ENCODE measurements around the gene SUSD4.

Gene SUSD4

GRCh38 chr1:223227031-223227430 is 136.9 kb downstream of the SUSD4 start:
- DNase-seq: no peak

DNA sequence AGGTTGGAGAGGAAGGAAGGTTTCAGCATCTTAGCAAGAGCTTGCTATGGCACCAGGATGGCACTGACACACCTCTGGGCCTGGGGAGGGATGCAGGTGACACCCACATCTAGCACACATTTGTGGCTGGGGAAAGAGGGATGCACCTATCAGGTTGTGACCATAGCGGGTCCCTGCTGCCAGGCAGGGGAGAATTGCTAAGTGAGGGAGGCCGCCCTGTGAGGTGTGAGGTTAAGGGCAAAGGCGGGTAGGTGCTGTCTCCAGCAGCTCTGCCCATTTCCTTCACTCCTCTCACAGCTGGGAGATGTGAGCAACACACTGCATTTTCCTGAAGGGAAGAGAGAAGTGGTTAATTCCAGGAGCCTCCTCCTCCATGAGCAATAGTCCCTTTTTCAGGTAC is 137.7 kb downstream of the SUSD4 start:
- DNase-seq: no peak

DNA sequence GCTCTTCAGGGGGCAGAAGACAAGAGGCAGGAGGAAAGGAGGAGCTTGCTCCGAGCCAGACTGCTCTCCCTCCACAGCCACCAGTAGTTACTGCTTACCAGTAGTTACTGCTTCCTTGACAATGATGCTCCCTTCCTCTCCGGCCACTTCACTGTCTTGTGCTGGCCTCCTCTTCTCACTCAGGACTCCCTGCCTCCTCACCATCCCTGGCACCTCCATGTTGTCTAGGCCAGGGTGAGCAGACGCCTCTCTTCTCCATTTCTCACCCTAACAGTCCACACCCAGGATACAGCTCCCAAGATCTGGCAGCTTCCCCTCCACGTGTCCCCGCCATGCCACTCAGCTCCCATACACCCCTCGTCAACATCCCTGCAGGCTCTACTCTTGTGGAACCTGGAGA is 138.5 kb downstream of the SUSD4 start:
- DNase-seq: no peak

DNA sequence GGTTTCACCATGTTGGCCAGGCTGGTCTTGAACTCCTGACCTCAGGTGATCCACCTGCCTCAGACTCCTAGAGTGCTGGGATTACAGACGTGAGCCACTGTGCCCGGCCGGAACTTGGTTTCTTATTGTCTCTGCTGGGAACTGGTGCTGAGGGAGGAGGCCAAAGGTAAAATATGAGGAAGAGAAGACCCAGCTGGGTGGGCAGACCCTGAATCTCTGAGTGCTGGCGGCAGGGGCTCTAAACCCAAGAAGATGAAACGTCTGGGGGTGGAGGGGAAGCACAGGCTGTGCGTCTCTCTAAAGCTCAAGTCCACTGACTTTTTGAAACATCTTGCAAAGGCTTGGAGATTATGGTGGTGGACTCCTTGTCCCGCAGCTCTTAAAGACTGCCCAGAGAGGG is 138.9 kb downstream of the SUSD4 start:
- DNase-seq: no peak

DNA sequence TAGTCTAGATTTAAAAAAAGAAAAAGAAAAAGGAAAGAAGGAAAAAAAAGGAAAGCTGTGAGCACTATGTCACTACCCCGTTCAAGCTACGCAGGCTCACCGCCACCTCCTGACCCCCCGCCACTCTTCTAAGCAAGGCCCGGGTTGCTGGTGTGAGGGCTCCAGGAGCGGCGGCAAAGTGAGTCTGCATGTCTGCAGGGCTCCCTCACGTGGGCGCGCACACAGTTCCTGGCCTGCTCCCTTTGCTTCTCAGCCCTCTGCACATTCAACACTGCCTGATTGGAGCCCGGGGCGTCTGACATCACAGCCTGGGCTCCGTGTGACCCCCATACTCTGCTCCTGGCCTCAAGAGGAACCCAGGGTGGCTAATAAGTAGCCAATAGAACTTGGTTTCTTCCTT is 139.5 kb downstream of the SUSD4 start:
- no peak for DNase-seq

DNA sequence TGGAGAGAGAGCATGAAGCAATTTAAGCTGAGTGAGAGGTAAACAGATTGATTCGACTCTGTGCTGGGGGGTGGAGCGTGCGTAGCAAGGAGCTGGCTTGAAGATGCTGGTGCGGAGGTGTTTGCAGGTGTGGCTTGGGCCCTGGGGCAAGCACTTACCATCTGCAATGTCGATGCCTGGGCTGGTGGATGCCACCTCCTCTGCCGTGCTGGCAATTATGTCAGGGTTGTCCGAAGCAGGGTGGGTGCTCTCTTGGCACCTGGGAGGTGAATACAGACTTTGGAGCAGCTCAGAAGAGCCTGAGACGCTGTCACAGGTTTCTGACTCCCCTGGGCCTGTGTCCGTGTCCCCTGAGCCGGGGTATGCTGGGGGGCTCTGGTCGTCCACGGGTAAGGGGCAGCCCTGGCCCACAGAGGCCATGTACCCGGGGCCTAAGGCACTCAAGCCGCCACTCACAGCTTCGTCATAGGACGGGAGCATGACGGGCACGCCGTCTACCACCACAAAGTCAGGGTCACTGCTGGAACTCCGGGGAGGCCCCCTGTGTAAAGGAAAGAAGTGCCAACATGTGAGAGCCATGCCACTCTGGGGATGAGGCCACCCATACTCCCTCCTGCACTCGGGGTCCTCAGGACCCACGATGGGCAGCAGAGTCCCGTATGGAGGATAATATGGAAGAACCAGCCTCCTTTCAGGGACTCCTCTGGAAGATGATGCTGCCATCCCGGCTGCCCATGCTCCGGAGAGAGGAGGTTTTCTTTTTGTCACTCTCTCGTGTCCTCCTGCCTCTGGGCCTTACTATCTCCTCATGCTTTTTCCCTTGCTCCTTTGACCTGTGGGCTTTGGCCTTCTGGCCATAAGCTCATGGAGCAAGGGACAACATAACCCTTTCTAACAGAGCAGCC is 140.6 kb downstream of the SUSD4 start:
- no peak for DNase-seq

GRCh38 chr1:223222377-223222776 is 141.6 kb downstream of the SUSD4 start:
- no peak for DNase-seq

DNA sequence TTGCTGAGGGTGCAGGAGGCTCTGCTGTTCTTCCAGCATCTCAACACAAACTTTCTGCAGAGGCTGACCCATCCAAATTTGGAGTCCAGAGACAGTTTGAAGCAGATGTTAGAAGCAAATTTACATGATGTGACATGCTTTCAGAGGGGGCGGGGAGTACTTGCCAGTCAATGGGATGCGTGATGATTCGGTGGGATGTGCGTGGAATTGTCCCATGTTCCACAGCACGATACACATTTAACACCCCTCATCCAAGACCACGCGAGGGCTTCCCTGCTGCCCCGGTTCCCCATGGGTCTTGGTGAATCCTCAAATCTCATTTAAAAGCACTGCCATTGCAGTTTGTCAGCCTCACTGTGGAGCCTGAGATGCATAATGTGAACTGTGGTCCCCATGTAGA is 142.3 kb downstream of the SUSD4 start:
- no peak for DNase-seq

- no peak for DNase-seq
These were observed 143.9 kb downstream of the SUSD4 start for GRCh38 chr1:223219846-223220610.

DNA sequence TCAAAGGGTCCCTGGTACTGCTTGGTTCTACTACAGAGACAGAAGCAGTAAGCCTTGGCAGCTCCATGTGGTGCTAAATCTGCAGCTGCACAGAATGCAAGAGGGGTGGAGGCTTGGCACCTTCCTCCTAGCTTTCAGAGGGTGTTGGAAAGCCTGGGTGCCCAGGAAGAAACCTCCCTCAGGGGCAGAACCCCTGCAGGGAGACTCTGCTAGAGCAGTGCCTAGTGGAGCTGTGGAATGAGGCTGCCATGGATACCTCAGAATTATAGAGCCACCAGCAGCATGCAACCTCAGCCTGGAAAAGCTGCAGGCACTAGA is 144.7 kb downstream of the SUSD4 start:
- no peak for DNase-seq

DNA sequence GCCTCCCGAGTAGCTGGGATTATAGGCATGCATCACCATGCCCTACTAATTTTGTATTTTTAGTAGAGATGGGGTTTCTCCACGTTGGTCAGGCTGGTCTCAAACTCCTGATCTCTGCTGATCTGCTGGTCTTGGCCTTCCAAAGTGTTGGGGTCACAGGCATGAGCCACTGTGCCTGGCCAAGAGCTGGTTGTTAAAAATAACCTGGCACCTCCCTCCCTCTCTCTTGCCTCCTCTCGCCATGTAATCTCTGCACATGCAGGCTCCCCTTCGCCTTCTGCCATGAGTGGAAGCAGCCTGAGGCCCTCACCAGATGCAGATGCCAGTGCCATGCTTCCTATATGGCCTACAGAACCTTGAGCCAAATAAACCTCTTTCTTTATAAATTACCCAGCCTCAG is 146.2 kb downstream of the SUSD4 start:
- DNase-seq: no peak

GRCh38 chr1:223216531-223217205 is 147.3 kb downstream of the SUSD4 start:
- no peak for DNase-seq

DNA sequence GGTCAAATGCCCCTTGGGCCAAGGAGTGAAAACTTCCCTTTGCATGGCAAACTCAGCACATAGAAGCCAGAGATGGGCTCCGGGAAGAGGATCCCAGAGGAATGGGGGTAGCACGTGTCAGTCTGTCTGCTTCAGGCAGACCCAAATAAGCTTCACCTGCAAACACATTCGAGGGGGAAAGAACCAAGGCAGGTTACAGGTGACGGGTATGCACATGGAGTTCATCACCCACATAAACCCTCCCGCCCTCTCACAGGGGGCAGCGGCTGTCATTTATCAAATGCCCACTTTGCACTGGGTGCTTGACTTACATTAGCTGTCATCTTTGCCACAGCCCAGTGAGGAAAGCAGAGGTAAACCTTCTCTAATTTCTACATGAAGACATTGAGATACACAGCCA is 147.9 kb downstream of the SUSD4 start:
- DNase-seq: no peak

DNA sequence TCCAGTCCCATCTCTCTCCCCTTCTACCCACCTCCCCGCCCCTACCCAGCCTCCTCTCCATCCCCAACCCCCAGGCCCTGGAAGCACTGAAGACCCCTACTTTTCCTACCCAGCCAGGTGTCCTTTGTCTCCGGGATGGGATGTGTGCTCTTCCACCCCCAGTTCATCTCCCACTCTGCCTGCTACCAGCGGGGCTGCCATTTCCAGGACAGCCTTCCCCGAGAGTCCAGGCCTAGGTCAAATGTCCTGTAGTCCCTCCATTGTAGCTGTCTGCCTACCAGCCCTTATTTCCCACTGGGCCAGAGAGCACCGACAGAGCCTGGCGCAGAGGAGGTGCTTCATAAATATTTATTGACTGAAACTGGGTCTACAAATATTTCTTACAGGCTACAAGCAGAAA is 148.9 kb downstream of the SUSD4 start:
- no peak for DNase-seq

- no peak for DNase-seq
These were observed 149.6 kb downstream of the SUSD4 start for GRCh38 chr1:223214261-223214807.

- DNase-seq: no peak
These were observed 151.5 kb downstream of the SUSD4 start for GRCh38 chr1:223212441-223212840.

- DNase-seq: no peak
These were observed 152.5 kb downstream of the SUSD4 start for GRCh38 chr1:223211323-223211985.

- DNase-seq: no peak
These were observed 153.2 kb downstream of the SUSD4 start for GRCh38 chr1:223210788-223211120.

DNA sequence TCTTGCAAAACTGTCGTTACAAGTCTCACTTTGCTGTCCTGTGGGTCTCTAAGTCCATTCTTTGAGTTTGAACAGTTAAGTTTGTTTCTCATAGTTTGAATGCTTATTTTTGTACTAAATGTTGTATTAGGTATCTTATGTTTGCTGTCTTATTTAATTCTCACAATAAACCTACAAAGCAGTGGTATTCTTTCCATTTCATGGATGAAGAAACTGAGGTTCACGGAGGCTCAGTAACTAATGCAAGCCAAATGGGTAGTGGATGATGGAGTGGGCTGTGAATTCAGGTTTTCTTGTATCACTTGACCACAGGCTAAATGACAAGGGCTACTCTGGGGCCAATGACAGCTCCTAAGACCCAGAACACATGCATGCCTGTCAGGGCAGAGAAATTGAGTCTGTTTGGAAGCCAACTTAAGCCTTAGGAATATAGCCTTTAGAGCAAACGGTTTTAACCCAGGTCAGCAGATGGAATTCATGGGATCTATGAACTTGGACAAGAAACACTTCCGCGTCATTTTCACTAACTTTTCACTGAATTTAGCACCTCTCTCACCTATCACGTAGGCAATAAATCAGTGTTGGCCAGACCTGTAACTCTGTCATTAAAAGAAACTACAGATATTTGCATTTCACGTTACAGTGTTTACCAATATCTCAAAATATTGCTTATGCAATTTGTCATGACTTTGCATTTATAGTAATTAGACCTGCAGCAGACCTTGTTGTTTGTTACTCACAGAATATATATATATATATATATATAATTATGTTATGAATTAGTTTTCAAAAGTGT is 153.8 kb downstream of the SUSD4 start:
- no peak for DNase-seq

GRCh38 chr1:223209293-223209898 is 154.6 kb downstream of the SUSD4 start:
- DNase-seq: no peak

DNA sequence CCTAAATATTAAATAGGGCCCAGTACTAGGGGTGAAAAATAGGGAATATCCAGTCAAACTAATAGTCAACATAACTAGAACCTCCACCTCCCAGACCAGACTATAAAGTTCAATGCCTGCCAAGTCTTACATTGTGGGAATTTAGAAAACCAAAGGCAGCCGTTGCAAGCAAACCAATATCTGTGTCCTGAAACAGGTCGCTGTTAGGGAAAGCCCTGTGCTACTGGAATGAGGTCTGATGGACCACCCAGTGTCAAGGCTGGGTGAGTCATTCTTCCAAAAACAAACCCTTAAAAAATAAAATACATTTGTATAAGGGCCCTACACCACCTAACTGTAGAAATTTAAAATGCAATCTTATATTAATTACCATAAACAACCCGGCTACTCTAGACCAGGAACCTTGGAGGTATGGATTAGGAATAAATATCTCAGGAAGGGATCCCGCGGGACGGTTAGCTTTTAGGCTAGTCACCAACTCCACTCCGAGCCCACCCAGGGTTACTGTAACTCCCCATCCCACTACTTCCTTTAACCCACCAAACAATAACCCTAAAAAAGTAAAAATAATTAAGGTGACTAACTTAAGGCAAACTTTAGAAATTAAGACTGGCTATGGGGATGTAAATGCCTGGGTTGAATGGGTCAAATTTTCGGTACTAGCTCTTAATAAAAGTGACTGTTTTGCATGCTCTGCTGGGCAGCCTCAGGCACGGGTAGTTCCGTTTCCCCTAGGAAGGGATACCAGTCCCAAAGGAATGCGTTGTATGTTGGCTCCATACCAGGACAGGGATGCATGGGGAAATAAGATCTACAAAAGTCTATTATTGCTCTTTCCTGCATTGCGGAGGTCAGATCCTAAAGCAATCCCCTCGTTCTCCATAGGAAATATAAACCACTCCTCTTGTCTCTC is 155.6 kb downstream of the SUSD4 start:
- no peak for DNase-seq
